Umbilical cord (tissue), 2 donors: ENCODE data around the gene BAG2. TPM values are rescaled to one million over a fixed set of nuclear protein-coding genes. Genes with fewer than 3 reads are reported as not detected.

Experiments
- DNase-seq: peaks from one replicate; pipeline ENCODE4 v3.0.0-alpha.2; 2015; ENCODE audit warnings: low spot score
- total RNA-seq: library from RNA; depleted of rRNA; stranded (reverse); fragments of >200 nt; gene quantifications from one replicate; pipeline ENCODE4 v1.2.3, GENCODE V29; 2014; ENCODE audit warnings: low replicate concordance; ENCODE audit not compliant: insufficient read depth

BAG2 gene
- total RNA-seq, 1 donor from 2014 or later = 46.7 TPM

DNA sequence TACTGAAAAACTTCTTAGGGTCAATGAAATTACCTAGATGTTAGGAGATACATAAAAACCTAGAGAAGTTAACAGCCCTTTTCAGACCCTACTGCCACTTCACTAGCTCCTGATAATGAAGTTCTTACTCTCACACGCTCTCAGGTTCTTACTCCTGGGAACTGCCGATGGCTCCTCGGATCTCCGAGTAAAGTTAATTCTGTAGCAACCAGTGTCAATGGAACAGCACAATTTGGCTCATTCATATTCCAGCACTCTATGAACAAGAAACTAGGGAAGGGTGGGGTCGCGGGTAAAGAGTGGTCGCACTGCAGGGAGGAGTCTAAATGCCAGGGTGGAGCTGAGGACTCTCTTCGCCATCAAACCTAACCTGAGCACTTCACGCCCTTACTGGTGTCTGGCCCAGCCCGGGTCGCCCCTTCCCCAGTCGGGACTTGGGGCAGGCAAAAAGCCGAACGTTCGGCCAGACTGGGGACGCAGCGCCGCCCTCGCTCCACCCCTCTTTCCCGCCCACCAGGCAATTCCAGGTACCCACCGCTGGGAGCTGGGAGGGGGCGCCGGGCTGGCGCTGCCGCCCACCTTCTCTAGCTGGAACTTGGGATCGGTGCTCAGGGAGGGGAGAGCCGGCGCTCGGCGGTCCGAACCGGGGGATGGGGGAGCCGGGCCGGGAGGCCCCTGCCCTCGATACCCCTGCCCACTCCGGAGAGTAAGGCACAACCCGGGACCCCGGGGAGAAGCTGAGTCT is 49.2 kb downstream of the BAG2 start:
- DNase-seq = peak; percentile 77

- DNase-seq = peak; percentile 94
Measured at GRCh38 chr6:57221936-57222742, 50.0 kb downstream of the BAG2 start, which contains the start of gene RAB23. TSS of gene RAB23 (minus strand) at chr6:57222307. CDS start at chr6:57210380, 11,927 bp downstream.

DNA sequence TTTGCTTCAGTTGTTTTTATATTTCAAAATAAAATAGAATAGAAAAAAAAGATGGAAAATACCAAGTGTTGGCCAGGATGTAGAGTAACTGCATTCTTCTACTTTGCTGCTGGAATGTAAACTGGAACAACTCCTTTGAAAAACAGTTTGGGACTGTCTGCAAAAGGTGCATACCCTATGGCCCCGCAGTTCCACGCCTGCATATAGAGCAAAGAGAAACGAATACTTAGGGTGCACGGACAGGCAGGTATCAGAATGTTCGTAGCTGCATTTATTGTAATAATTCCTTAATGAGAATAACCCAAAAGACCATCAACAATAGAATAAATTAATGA is 50.6 kb downstream of the BAG2 start:
- no peak for DNase-seq

DNA sequence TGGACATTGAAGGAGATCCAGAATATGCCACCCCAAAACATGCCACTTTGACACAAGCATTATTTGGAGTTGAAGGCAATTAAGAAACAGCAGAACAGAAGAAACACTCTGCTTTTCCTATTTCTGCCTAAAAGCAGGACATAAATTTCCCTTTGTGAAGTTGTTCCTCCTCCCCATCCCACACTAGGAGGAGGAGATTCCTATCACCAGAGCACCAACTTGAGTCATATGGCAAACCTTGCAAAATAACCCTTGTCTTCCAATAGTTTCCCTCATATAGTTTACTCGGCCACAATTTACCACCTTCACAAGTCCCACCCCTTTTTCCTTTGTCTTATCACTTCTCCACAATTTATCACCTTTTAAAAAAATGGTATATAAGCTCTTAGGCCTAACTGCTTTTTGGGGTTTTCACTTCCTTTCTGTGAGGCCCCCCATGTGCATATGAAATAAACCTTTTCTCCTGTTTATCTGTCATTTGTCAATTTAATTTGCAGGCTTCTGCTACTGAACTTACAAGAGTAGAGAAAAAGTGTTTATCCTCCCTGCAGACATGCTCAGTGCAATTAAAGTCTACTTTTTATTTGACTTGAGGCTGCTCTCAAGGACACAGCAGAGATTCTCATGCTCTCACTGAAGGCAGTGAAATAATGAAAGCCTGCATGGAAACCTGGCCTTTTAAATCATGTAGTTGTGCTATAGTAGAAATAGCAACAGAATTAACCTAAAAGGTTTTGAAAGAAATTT is 52.8 kb downstream of the BAG2 start:
- DNase-seq = peak; percentile 66

DNA sequence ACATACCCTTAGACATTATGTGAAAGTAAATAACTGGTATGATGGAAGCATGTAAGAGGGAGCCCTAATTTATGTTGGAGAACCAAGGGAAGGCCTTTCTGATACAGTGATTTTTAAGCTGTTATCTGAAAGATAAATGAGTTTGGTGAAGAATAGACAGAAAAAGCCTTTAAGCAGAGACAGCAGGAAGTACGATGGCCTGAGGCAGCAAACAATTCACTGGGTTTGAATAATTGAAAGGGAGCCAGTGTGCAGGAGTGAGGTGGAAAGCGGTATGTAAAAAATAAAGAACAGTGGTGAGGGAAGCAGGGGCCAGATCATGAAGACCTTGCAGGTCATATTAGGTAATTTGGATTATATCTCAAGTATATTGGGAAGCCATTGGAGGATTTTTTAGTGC is 54.1 kb downstream of the BAG2 start:
- no peak for DNase-seq

Other genes starting within 250 kb of the BAG2 start
- 21.7 TPM for gene BEND6, start 217.2 kb upstream of the BAG2 start, total RNA-seq
- 24.8 TPM for gene KIAA1586, start 125.6 kb upstream of the BAG2 start, total RNA-seq
- 154 TPM for gene ZNF451, start 82.1 kb upstream of the BAG2 start, total RNA-seq
- 169 TPM for gene RAB23, start 50.0 kb downstream of the BAG2 start, total RNA-seq
- gene PRIM2, start 145.3 kb downstream of the BAG2 start, total RNA-seq = 15.9 TPM